GM18519 (cell line): ENCODE data around the gene C17orf75.
A peak's percentile ranks its signal among the peaks of the same experiment; 100 is the strongest.
"Not testable (repeated sequence)": the region's sequence is repeated elsewhere in the genome, so short reads cannot be mapped to it uniquely, and the experiment has no call there.

Source experiments
- ATAC-seq: cut with Tn5 transposase; IDR thresholded peaks from one replicate; pipeline ENCODE4 v1.9.1; 2021; ENCODE audit warnings: mild to moderate bottlenecking, moderate library complexity; ENCODE audit not compliant: unreplicated experiment, low FRiP score

C17orf75 gene

DNA sequence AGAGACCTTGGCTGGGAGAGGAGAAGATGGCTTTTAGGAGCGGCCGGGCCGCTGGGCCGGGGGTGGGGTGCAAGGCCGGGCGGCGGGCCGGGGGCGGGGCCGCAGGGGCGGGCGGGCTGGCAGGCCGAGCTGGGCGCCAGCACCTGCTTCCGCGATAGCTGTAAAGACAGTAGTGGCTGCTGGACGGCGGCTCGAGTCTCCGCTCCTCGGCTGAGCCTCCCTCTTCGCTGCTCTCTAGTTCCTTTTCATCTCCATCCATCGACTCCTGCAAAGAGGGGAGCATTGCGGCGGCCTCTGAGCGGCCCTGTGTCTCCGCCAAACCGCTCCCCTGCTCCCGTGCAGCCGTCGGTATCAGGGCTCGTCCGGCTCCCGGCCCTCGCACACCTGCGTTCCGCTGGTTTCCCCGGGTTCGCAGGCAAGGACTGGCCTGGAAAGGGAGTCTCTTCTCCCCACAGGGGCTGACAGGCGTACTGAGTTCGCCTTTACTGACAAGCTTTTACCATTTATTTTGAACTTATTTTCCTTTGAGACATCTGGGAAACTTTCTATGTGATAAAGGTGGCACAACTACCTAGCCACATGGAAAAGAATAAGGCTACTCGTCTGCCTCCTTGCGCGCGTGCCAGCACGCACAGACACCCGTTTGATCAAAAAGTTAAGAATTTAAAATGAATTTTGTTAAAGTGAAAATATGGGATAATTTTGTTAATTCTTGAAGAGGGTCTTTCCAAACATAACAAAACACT lies at the start of gene C17orf75:
C17orf75 (minus strand) TSS at position 317 of the 746 bp plus-strand sequence; CDS start at position 283, 34 bp downstream.
- ATAC-seq, result no peak

GRCh38 chr17:32388613-32389459 lies 46.9 kb upstream of the C17orf75 start:
- ATAC-seq, result no peak

- not testable (repeated sequence) for ATAC-seq
Measured at GRCh38 chr17:32388128-32388527, 46.2 kb upstream of the C17orf75 start.

- ATAC-seq, result no peak
Measured at GRCh38 chr17:32386844-32387243, 44.9 kb upstream of the C17orf75 start.

DNA sequence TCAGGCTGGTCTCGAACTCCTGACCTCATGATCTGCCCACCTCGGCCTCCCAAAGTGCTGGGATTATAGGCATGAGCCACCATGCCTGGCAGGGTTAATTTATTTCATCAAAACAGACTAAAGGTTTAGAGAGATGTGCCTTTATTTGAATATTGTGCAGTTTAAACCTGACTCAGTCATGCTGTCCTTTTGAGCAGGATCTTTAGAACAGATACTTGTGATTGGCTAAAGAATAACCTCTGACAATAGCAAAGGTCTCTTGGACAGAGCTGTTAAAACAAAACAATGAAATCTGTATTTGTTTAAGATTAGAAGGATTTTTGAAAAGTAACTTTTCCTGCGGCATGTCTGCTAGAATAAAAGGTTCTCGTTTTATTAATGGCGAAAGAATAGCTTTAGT lies 44.0 kb upstream of the C17orf75 start:
- no peak for ATAC-seq

DNA sequence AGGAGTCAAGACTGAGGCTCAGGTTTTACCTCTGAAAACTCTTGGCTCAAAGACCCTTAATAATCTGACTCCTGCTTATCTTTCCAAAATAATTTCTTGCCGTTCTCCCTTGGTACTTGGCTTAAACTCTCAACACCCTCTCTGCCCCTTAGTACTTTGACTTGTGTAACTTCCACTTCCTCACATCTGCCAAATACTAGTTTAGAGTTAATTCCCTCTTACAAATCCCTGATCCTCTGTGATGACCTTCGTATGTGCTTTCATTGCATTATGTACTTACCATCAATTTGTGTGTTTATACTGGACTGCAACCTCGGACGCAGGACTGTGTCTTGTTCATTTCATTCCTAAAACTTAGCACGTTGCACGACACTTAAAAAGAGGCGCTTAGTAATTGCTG lies 43.1 kb upstream of the C17orf75 start:
- no peak for ATAC-seq

GRCh38 chr17:32383926-32384434 lies 42.0 kb upstream of the C17orf75 start:
- ATAC-seq, result no peak

DNA sequence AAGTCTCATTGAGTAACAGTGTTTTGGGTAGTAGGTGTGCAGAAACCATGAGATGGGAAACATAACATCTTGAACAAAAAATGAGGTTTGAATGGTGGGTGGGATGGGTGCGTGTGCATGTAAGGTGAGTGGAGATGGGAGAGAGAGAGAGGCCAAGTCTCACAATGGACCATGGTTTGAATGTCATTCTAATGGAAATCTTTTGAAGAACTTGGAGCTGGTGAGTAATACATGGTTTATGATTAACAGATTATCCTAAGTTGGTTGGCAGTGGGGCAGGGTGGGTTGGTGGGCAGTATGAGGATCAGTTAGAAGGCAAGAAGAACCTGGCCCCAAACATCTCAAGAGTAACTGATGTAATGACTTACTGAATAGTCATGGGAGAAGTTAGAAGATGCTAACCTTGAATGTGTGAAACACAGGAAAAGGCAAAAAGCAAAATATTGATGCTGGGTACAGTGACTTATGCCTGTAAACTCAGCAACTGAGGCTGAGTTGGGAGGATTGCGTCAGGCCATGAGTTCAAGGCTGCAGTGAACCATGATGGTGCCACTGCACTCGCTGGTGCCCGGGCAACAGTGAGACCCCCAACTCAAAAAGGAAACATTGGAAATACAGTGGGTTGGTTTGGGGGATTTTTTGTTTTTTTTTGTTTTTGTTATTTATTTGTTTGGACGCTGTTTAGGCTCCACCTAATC lies 40.7 kb upstream of the C17orf75 start:
- ATAC-seq, result no peak

DNA sequence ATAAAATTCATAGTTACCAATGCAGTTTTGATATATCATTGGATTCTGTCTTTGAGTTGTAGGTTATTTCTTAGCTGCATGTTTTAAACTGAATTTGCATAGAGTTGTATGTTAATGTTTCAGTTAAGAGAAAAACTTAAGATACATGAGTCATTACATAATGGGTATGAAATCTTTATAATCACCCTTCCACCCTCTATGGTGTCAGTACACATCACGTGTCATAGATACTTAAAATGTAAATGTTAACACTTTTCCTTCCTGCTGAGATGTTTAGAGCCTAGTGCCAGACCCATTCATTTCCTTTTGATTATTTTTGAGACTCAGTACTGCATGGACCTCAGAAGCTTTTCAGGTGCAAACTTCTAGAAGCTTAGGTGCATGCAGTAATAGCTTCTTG lies 28.5 kb upstream of the C17orf75 start:
- no peak for ATAC-seq

DNA sequence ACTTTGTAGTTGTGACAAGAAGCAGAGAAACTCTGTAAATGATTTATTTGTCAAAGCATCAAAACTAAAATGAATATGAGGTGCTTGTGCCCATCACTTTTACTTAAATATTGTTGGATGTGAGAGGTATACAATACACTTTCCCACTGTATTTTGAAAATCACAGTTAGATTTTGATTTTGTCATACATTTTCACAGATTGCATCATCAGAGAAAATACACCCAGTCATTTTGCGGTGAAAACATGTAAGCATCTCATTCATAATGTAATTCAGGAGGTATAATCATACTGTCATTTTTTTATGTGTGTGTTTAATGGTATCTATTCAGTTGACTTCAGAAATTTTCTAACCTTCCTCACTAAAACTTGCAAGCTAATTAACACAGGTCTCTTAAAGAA lies 19.3 kb upstream of the C17orf75 start:
- no peak for ATAC-seq

DNA sequence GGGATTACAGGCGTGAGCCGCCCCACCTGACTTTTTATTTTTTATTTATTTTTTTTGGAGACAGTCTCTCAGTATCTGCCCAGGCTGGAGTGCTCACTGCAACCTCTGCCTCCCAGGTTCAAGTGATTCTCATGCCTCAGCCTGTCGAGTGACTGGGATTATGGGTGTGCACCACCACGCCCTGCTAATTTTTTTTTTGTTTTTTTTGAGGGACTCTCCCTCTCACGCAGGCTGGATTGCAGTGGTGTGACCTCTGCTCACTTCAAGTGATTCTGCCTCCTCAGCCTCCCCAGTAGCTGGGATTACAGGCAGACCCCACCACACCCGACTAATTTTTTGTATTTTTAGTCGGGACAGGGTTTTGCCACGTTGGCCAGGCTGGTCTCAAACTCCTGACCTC lies 15.6 kb upstream of the C17orf75 start:
- no peak for ATAC-seq

DNA sequence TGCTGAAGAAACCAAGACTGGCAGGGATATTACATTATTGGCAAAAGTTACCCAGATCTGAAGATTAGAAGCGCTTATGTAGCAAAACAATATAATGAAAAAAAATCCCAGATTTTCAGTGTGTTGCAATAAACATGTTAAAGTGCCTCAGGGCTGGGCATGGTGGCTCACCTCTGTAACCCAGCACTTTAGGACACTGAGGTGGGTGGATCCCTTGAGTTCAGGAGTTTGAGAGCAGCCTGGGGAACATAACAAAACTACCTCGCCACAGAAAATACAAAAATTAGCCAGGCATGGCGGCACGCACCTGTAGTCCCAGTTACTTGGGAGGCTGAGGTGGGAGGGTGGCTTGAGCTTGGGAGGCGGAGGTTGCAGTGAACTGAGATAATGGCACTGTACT lies 14.8 kb upstream of the C17orf75 start:
- no peak for ATAC-seq

GRCh38 chr17:32356378-32356743 lies 14.4 kb upstream of the C17orf75 start:
- no peak for ATAC-seq

- no peak for ATAC-seq
Measured at GRCh38 chr17:32355649-32356377, 13.8 kb upstream of the C17orf75 start.

DNA sequence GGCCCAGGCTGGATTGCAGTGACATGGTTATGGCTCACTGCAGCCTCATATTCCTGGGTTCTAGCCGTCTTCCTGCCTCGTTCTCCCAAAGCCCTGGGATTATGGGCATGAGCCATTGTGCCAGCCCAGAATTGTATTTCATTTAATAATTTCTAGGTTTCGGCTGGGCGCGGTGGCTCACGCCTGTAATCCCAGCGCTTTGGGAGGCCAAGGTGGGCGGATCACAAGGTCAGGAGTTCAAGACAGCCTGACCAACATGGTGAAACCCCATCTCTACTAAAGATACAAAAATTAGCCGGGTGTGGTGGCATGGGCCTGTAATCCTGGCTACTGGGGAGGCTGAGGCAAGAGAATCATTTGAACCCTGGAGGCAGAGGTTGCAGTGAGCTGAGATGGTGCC lies 10.8 kb upstream of the C17orf75 start:
- ATAC-seq, result not testable (repeated sequence)

DNA sequence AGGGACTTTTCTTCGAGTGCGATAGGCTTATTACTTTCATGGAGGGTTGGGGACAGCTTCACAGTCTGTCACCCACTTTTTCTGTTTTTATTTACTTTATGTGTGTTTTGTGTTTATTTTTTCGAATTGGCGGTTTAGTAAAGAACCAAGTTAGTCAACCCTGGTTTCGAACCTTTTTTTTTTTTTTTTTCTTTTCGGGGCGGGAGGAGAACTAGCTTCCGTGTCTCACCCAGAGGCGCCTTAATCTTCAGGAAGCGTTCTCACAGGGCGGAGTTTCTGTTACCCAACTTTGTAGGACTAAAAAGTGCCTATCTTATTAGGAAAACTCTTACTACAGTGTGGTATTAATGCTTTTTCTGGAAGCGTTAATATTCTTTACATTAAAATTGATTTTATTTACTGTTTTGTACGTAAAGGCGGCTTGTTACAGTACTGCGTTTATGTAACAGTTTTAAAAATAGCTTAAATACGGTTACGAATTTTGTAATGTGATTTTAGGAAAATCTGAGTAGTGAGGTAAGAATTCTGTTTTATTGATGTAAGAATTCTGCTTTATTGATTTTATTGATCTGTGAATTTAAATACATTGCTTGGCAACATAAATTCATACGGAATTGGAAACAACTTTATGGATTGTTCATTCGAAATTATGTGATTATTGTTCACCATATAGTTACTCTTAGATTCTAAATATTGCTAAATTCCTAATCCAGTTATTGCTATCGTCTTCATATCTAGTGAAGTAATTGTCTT lies 8.9 kb upstream of the C17orf75 start:
- ATAC-seq, result no peak

DNA sequence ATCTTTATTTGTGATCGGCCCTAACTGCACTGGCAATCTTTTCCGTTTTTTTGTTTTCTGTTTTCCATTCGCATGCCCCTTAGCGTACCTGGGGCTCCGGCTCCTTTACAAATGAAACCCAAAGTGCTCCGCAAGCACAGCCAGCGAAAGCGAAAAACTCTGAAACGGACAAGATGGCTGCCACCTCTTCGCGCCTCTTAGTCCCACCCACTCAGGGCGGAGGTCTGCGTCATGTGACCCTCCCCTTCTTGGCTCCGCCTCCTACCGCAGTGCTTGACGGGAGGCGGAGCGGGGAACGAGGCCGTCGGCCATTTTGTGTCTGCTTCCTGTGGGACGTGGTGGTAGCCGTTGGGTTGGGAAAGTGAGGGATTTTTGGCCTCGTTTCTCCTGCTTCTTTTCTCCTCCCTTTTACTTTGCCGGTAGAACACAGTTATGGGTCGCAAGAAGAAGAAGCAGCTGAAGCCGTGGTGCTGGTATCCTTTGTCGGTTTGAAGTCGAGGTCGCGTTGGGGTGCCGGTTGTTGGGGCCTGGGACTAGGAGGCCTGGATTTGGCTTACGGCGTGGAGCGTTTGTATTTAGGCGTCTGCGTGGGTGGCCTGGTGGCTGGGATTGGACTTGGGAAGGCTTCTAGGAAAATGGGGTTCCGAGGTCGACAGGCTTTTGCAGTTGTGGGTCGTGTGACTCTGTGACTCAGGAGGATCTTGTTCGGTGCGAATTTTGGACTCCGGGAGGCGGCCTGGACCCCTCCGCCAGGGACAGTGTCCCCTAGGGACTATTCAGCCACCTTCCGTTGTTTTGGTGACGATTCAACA lies 8.1 kb upstream of the C17orf75 start, which contains the start of gene ZNF207:
ZNF207 (plus strand) TSS at position 304 of the 812 bp plus-strand sequence; CDS start at position 433, 129 bp downstream.
- ATAC-seq, result peak; percentile 74

GRCh38 chr17:32349503-32349853 lies 7.5 kb upstream of the C17orf75 start:
- no peak for ATAC-seq

DNA sequence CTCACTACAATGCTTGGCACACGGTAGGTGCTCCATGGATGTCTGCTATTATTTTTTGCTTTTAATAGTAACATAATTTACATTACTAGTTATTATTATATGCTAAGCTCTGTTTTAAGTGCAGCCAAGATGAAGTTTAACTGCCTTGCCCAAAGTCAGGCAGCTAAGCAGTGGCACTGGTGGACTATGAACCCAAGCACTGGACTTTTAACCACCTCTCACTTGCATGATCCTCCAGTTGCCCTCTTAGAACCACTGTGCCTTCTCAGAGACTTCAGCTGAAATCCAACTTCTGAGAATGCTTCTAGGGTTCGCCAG lies 6.5 kb upstream of the C17orf75 start:
- ATAC-seq, result no peak
